ENCODE measurements around the gene HIVEP3.

Gene HIVEP3

DNA sequence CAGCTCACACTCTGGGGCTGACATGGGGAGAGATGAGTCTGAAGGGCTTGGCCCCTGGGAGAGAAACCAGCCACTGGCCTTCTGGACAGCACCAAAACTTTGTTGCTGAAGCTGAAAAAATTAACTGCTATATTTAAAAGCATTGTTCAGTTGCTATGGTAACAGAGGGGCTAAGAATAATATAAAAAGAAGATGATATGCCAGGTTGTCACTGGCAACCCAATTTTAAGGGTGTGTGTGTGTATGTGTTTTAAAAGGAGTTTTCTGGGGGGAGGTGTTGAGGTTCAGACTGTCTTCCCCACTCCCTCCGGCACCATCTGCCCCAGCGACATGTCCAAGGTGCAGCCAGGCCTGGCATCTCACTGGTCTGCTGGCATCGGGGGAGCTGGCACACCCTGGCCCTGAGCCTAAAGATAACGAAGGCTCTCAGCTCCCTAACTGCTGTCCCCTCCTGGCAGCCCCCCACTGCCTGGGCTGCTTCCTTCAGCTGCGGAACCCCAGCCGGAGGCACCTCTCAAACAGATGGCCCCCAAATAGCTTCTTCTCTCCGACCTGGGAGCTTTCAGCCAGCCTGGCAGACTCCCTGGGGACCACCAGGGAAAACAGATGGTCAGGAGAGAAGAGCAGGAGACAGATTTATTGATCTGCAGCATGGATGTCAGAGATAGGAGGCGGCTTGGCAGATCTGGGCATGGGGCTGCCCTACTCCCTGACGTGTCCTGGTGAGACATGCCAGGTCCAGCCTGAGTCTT is 203.9 kb downstream of the HIVEP3 start:
- TF ChIP-seq FOXM1 (IDR thresholded peaks at IDR 0.05; ENCODE audit: borderline replicate concordance, low read depth) = no peak
- no peak for TF ChIP-seq EGR1 (IDR thresholded peaks at IDR 0.05)

DNA sequence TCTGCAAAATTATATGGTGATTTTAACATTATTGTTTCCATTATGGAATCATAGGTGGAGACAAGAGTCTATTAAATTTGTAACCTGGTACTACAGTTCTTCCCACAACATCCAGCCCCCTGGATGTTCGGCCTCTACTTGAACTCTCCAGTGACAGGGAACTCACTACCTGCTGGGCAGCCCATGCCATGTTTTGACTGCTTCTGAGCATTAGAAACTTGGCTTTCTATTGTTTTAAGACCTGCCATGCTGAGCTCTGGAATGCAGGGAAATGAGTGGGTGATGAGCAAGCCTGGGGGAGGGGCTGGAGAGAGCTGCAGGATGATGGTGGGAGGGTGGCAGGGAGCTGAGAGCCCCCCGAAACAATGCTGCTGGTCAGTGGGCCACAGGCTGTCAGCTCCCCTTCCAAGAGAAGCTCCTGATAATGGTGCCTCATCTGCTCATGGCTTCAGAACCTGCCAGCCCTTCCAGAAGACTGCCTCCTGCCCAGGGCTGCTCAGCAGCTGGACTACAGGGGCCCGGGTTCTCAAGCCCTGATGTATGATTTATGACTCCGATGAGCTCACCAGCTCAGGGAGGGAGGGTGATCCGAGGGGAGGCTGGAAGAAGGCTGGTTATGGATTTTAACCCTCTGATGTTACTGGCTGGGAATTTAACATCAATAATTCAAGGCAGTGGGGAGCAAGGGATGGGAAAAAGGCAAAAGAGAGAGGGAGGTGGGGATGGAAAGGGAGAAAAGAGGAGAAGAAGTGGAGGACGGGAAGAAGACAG is 205.0 kb downstream of the HIVEP3 start:
- TF ChIP-seq NFIC (IDR thresholded peaks at IDR 0.05) = peak; percentile 17; the same call in 1 of the 2 replicates
- 0 out of 2 replicates have a peak, but pooled peaks have one; percentile 34 for TF ChIP-seq TCF12 (IDR thresholded peaks at IDR 0.05; ENCODE audit: low read depth)
- TF ChIP-seq TEAD4 (IDR thresholded peaks at IDR 0.05) = peak; percentile 74
- TF ChIP-seq TAF1 (IDR thresholded peaks at IDR 0.05; ENCODE audit: low read depth) = no peak

DNA sequence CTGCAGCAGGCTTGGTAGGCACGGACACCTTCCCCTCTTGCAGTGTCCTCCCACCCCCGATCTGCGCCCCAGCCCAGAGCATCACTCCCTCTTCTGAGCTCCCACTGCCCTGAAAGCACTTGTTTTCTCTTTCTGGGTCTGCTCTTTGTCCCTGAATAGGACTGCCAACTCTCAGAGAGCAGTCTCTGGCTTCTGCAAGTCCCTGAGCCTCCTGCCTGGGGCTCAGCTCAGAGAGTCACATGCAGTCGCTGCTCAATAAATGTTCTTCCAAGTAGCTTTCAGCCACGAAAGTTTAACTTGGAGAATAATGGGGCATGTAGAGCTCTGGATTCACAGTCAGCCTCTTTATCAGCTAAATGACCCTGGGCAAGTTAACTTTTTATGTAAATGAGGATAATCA is 205.6 kb downstream of the HIVEP3 start:
- TF ChIP-seq CEBPB (IDR thresholded peaks at IDR 0.05) (no peak), YY1 (IDR thresholded peaks at IDR 0.05; ENCODE audit: low read depth) (no peak), TCF12 (IDR thresholded peaks at IDR 0.05; ENCODE audit: low read depth) (no peak; the same call in 1 of the 2 replicates), EP300 (IDR thresholded peaks at IDR 0.05; ENCODE audit: borderline replicate concordance) (no peak), NFIC (IDR thresholded peaks at IDR 0.05) (no peak), RAD21 (IDR thresholded peaks at IDR 0.05; ENCODE audit: low read depth) (no peak), CREB1 (IDR thresholded peaks at IDR 0.05; ENCODE audit: low read depth) (no peak), EGR1 (IDR thresholded peaks at IDR 0.05) (no peak), TEAD4 (IDR thresholded peaks at IDR 0.05) (no peak), TAF1 (IDR thresholded peaks at IDR 0.05; ENCODE audit: low read depth) (no peak), FOXM1 (IDR thresholded peaks at IDR 0.05; ENCODE audit: borderline replicate concordance, low read depth) (no peak), ZBTB7A (IDR thresholded peaks at IDR 0.05; ENCODE audit: low read depth) (no peak)
- TF ChIP-seq, protein P1, sequence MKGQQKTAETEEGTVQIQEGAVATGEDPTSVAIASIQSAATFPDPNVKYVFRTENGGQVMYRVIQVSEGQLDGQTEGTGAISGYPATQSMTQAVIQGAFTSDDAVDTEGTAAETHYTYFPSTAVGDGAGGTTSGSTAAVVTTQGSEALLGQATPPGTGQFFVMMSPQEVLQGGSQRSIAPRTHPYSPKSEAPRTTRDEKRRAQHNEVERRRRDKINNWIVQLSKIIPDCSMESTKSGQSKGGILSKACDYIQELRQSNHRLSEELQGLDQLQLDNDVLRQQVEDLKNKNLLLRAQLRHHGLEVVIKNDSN (IDR thresholded peaks at IDR 0.05) = no peak
- TF ChIP-seq, protein P2, sequence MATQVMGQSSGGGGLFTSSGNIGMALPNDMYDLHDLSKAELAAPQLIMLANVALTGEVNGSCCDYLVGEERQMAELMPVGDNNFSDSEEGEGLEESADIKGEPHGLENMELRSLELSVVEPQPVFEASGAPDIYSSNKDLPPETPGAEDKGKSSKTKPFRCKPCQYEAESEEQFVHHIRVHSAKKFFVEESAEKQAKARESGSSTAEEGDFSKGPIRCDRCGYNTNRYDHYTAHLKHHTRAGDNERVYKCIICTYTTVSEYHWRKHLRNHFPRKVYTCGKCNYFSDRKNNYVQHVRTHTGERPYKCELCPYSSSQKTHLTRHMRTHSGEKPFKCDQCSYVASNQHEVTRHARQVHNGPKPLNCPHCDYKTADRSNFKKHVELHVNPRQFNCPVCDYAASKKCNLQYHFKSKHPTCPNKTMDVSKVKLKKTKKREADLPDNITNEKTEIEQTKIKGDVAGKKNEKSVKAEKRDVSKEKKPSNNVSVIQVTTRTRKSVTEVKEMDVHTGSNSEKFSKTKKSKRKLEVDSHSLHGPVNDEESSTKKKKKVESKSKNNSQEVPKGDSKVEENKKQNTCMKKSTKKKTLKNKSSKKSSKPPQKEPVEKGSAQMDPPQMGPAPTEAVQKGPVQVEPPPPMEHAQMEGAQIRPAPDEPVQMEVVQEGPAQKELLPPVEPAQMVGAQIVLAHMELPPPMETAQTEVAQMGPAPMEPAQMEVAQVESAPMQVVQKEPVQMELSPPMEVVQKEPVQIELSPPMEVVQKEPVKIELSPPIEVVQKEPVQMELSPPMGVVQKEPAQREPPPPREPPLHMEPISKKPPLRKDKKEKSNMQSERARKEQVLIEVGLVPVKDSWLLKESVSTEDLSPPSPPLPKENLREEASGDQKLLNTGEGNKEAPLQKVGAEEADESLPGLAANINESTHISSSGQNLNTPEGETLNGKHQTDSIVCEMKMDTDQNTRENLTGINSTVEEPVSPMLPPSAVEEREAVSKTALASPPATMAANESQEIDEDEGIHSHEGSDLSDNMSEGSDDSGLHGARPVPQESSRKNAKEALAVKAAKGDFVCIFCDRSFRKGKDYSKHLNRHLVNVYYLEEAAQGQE (IDR thresholded peaks at IDR 0.05; ENCODE audit: low read depth) = no peak
- TF ChIP-seq, protein P3, sequence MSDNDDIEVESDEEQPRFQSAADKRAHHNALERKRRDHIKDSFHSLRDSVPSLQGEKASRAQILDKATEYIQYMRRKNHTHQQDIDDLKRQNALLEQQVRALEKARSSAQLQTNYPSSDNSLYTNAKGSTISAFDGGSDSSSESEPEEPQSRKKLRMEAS (IDR thresholded peaks at IDR 0.05) = no peak

DNA sequence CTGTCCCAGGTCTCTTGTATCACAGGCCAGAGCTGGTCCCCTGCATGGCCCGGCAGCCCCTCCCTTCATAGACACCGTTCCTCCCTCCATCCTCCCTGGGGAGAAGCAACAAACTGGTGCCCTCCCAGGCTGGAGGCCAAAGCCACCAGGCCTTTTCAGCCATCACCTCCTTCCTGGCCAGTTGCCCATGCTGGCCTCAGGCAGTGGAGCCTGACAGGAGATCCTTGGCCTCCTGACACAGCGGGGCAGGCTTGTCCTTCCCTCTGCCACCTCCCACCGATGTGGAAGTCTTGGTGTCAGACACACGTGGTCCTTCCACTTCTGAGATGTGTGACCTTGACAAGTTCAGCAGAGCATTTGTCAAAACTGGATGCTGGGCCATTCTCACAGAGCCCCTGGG is 206.0 kb downstream of the HIVEP3 start:
- TF ChIP-seq, protein P3 (IDR thresholded peaks at IDR 0.05) = no peak
- TF ChIP-seq NFIC (IDR thresholded peaks at IDR 0.05) (peak; percentile 72), FOXM1 (IDR thresholded peaks at IDR 0.05; ENCODE audit: borderline replicate concordance, low read depth) (no peak), CEBPB (IDR thresholded peaks at IDR 0.05) (no peak)
- TF ChIP-seq, protein P2 (IDR thresholded peaks at IDR 0.05; ENCODE audit: low read depth) = no peak

DNA sequence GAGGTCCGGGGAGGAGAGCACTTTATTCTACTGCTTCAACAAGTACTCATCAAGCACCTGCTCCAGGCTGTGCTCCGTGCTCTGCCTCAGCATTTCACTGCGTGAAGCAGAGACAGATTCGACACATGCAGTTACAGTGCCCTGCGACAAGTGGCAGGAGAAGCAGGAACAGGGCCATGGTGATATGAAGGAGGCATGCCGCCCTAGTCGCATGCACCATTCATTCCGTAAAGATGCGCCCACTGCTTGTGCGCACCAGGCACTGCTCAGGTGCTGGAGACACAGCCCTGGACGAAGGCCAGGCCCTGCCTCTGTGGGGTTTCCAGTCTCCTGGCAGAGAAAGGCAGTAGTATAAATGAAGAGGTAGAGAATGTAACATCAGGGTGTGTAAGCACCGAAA is 206.6 kb downstream of the HIVEP3 start:
- no peak for TF ChIP-seq NFIC (IDR thresholded peaks at IDR 0.05)
- no peak for TF ChIP-seq ZBTB7A (IDR thresholded peaks at IDR 0.05; ENCODE audit: low read depth)
- no peak for TF ChIP-seq CEBPB (IDR thresholded peaks at IDR 0.05)
- TF ChIP-seq, protein P3 (IDR thresholded peaks at IDR 0.05) = no peak
- no peak for TF ChIP-seq EGR1 (IDR thresholded peaks at IDR 0.05)
- TF ChIP-seq, protein P1 (IDR thresholded peaks at IDR 0.05) = no peak

DNA sequence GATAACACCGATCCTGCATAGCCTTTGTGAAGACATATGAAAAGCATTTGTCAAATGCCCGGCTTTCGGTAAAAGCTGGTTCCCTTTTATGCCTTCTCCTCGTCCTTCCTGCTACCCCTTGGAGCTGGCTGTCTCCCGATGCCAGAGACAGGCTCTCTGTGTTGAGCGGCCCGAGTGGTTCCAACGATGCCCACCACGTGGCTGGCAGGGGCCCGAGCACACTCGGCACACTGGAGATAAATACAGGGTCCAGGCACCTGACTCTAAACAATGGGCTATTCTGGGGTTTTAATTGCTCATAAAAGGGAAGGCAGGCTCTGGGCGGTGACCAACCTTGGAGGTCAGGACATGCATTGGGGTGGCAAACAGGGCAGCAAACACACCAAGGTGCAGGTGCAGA is 207.1 kb downstream of the HIVEP3 start:
- no peak for TF ChIP-seq YY1 (IDR thresholded peaks at IDR 0.05; ENCODE audit: low read depth)
- TF ChIP-seq EGR1 (IDR thresholded peaks at IDR 0.05) = no peak
- TF ChIP-seq NFIC (IDR thresholded peaks at IDR 0.05) = no peak
- no peak for TF ChIP-seq RAD21 (IDR thresholded peaks at IDR 0.05; ENCODE audit: low read depth)
- no peak for TF ChIP-seq TEAD4 (IDR thresholded peaks at IDR 0.05)
- TF ChIP-seq FOXM1 (IDR thresholded peaks at IDR 0.05; ENCODE audit: borderline replicate concordance, low read depth) = no peak
- TF ChIP-seq, protein P2 (IDR thresholded peaks at IDR 0.05; ENCODE audit: low read depth) = no peak
- no peak for TF ChIP-seq CEBPB (IDR thresholded peaks at IDR 0.05)
- TF ChIP-seq, protein P3 (IDR thresholded peaks at IDR 0.05) = no peak
- no peak for TF ChIP-seq TCF12 (IDR thresholded peaks at IDR 0.05; ENCODE audit: low read depth)
- no peak for TF ChIP-seq ZBTB7A (IDR thresholded peaks at IDR 0.05; ENCODE audit: low read depth)
- no peak for TF ChIP-seq CREB1 (IDR thresholded peaks at IDR 0.05; ENCODE audit: low read depth)
- TF ChIP-seq, protein P1 (IDR thresholded peaks at IDR 0.05) = no peak
- TF ChIP-seq EP300 (IDR thresholded peaks at IDR 0.05; ENCODE audit: borderline replicate concordance) = no peak
- no peak for TF ChIP-seq TAF1 (IDR thresholded peaks at IDR 0.05; ENCODE audit: low read depth)
